NCI-H524 (cell line): Measurements from ENCODE around the gene ITGB6.

Source experiments
- DNase-seq, 2 experiments: peaks; one replicate each; lab custom pipeline; 2025; lab: John Stamatoyannopoulos, UW

Gene ITGB6

DNA sequence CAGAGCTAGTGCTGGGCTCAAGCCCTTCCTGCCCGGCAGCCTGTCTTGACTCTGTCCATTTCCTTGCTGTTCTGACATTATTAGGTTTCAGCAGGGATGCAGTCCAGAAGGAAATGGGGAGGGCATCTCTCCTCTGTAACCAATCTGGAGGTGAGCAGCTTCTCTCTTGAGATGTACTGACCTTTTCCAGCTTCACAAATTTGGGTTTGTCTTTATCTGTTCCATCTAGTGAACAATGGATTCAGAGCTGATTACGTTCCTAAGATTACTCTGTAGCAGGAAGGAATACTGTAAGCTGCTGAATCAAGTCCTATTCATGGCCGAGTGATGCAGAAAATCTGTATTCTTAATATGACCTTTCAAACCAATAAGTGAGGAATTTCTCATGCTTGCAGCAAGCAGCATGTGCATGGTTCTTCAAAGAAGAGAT is 148.7 kb downstream of the ITGB6 start:
- no peak for DNase-seq

DNA sequence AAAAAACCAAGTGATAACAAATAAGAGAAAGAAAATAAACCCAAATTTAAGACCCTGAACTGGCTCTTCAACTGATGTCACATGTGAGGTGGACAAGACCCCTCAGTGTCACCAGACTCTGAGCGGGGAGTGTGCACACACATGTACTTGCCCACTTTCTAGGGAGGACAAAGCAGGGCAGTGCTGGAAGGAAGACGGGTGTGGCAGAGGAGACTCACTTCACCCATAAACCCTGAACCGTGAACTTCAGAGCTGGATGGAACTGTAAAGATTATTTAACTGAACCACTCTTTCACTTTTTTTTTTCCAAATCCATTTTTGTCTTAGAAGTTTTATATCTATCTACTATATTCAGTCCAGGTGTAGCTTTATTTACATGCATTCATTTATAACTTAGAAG is 149.9 kb downstream of the ITGB6 start:
- DNase-seq, result no peak
